NCI-H774 (cell line): Measurements from ENCODE around the gene GRIA3.

Source experiments
- DNase-seq: peaks from one replicate; lab custom pipeline; 2025; lab: John Stamatoyannopoulos, UW

Gene GRIA3

GRCh38 chrX:123184219-123184865 is at the start of gene GRIA3:
TSS of gene GRIA3 (plus strand) at chrX:123184278. CDS start at chrX:123184536, 258 bp downstream.
- DNase-seq: no peak

GRCh38 chrX:123138473-123138872 is 45.6 kb upstream of the GRIA3 start:
- DNase-seq: no peak

- no peak for DNase-seq
These were observed 43.6 kb upstream of the GRIA3 start for GRCh38 chrX:123140454-123140853.

GRCh38 chrX:123140904-123141303 is 43.2 kb upstream of the GRIA3 start:
- no peak for DNase-seq

GRCh38 chrX:123153846-123154335 is 30.2 kb upstream of the GRIA3 start:
- no peak for DNase-seq

- DNase-seq: no peak
These were observed 28.8 kb upstream of the GRIA3 start for GRCh38 chrX:123155327-123155726.

GRCh38 chrX:123157586-123157985 is 26.5 kb upstream of the GRIA3 start:
- DNase-seq: no peak

- no peak for DNase-seq
These were observed 24.7 kb upstream of the GRIA3 start for GRCh38 chrX:123159403-123159802.

GRCh38 chrX:123167621-123168020 is 16.5 kb upstream of the GRIA3 start:
- no peak for DNase-seq

- DNase-seq: no peak
These were observed 14.7 kb upstream of the GRIA3 start for GRCh38 chrX:123169247-123169901.

GRCh38 chrX:123170546-123170945 is 13.5 kb upstream of the GRIA3 start:
- no peak for DNase-seq

GRCh38 chrX:123171781-123172180 is 12.3 kb upstream of the GRIA3 start:
- DNase-seq: no peak

GRCh38 chrX:123172869-123173268 is 11.2 kb upstream of the GRIA3 start:
- no peak for DNase-seq

- DNase-seq: no peak
These were observed 10.2 kb upstream of the GRIA3 start for GRCh38 chrX:123173833-123174232.

- no peak for DNase-seq
These were observed 8.5 kb upstream of the GRIA3 start for GRCh38 chrX:123175366-123176122.

- DNase-seq: no peak
These were observed 2.7 kb upstream of the GRIA3 start for GRCh38 chrX:123181233-123181914.

GRCh38 chrX:123184866-123185276 is 793 bp downstream of the GRIA3 start:
- DNase-seq: no peak

GRCh38 chrX:123185721-123186120 is 1.6 kb downstream of the GRIA3 start:
- no peak for DNase-seq

- no peak for DNase-seq
These were observed 2.7 kb downstream of the GRIA3 start for GRCh38 chrX:123186801-123187200.

- no peak for DNase-seq
These were observed 4.0 kb downstream of the GRIA3 start for GRCh38 chrX:123188081-123188480.

- DNase-seq: no peak
These were observed 5.3 kb downstream of the GRIA3 start for GRCh38 chrX:123189338-123189737.

GRCh38 chrX:123190096-123190495 is 6.0 kb downstream of the GRIA3 start:
- DNase-seq: no peak
